ENCODE results near the gene LSAMP. TPM values are rescaled to one million over a fixed set of nuclear protein-coding genes. Genes with fewer than 3 reads are reported as not detected.
A peak's percentile ranks its signal among the peaks of the same experiment; 100 is the strongest.

Gene LSAMP
- total RNA-seq, 1 experiment from 2014 or later: 0.15 TPM

DNA sequence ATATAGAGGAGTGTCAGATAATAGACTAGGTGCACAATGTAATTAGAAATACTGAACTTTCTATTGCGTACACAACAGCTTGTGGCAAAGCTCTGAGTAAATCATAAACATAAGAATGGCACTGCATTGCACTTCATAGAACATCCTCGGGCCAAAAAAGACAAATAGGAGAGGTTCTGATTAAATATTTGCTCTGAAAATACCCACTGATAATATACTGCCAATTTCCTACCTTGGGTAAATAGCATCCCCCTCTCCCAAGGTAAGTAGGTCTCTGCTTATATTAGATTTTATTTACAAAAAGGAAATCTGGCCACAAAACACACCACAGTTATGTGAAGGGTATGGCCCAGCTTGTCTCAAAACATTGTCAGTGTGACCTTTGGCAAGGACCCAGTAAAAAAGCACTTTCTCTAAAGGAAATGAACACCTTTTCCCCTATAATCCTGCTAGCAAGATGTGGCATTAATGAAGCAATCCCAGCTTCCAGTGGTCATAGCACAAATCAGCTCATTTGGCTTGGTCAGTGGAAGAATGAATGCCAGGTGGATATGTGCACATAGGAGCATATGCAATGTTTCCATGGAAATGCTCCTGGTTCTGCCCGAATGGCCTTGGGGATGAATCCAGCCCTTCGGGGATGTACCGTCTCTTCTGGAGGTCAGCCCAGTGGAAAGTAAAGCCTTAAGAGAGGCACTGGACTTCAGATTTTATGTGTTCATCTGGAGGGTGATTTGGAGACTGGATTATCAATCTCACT lies 315.9 kb downstream of the LSAMP start:
- no peaks in the 10 kb centered on the region for H3K79me2 ChIP-seq (ENCODE audit: low read length)
- H3K27me3 ChIP-seq (ENCODE audit: low read length): no peaks in the 10 kb centered on the region
- peak; percentile 48 for DNase-seq
- ATAC-seq: peak; percentile 88
- BruUV-seq (replicated peaks): no TSS peak
- H3K9me3 ChIP-seq (ENCODE audit: low read length): no peaks in the 10 kb centered on the region
- intact Hi-C loops (cut with micrococcal nuclease): loop anchor here (1.0 to 5.0 kb wide), 3 partner anchors 70 to 307 kb away; no protein-coding TSS in a partner anchor
- no peaks in the 10 kb centered on the region for H3F3A ChIP-seq (ENCODE audit: low read length, unreplicated experiment)
- no peaks in the 10 kb centered on the region for H3K4me1 ChIP-seq (ENCODE audit: insufficient read depth, low read length)
- no peaks in the 10 kb centered on the region for H3K36me3 ChIP-seq (ENCODE audit: low read depth, low read length)
- ChIA-PET CTCF (no interaction called here), POLR2A (ENCODE audit: unreplicated experiment) (interaction anchor here (0.5 to 0.6 kb wide), 2 partner anchors 345 to 725 kb away, joined by 4 to 5 read pairs; no protein-coding TSS in a partner anchor)
- no peak overlapping the region for H3K4me3 ChIP-seq (ENCODE audit: low read length)
- H3K4me2 ChIP-seq (ENCODE audit: low read length): no peak overlapping the region
- no peak overlapping the region for H3K9ac ChIP-seq (ENCODE audit: low read length)
- no peak overlapping the region for H2AFZ ChIP-seq (ENCODE audit: low read length)
- TF ChIP-seq EZH2phosphoT487 (IDR thresholded peaks at IDR 0.05; ENCODE audit: borderline replicate concordance, low read length) (no peak), EZH2 (IDR thresholded peaks at IDR 0.05; ENCODE audit: low read length, unreplicated experiment) (no peak)
- TF ChIP-seq, protein P1, sequence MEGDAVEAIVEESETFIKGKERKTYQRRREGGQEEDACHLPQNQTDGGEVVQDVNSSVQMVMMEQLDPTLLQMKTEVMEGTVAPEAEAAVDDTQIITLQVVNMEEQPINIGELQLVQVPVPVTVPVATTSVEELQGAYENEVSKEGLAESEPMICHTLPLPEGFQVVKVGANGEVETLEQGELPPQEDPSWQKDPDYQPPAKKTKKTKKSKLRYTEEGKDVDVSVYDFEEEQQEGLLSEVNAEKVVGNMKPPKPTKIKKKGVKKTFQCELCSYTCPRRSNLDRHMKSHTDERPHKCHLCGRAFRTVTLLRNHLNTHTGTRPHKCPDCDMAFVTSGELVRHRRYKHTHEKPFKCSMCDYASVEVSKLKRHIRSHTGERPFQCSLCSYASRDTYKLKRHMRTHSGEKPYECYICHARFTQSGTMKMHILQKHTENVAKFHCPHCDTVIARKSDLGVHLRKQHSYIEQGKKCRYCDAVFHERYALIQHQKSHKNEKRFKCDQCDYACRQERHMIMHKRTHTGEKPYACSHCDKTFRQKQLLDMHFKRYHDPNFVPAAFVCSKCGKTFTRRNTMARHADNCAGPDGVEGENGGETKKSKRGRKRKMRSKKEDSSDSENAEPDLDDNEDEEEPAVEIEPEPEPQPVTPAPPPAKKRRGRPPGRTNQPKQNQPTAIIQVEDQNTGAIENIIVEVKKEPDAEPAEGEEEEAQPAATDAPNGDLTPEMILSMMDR (conservative IDR thresholded peaks at IDR 0.05; ENCODE audit: low read depth, low read length): no peak
- H4K20me1 ChIP-seq (ENCODE audit: low read length): no peaks in the 10 kb centered on the region
- H3K27ac ChIP-seq (ENCODE audit: low read length): no peak overlapping the region
- no peaks in the 10 kb centered on the region for H3K9me2 ChIP-seq (replicated peaks; ENCODE audit: low read length)

DNA sequence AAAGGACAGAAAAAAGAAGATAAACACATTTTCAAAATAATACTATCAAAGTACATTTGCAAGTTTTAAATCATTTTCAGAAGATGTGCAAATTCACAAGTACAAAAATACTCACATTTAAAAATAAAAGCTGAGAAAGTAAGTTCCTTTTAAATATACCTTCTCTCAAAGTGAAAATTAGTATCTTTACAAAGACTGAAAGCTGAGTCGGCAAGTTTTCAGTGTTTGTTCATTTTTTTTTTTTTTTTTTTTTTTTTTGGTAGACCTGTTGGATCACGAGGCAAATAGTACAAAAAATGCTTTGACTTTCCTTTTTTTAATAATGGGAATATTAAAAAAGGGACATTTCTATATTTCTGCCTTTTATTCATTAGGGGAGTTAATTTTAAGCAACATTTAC lies 317.8 kb downstream of the LSAMP start:
- DNase-seq (no peak), ATAC-seq (no peak)
- ChIA-PET CTCF (no interaction called here), POLR2A (ENCODE audit: unreplicated experiment) (no interaction called here)
- no peaks in the 10 kb centered on the region for H3K27me3 ChIP-seq (ENCODE audit: low read length)
- H3K27ac ChIP-seq (ENCODE audit: low read length): no peak overlapping the region
- no peak overlapping the region for H2AFZ ChIP-seq (ENCODE audit: low read length)
- no peak overlapping the region for H3K4me3 ChIP-seq (ENCODE audit: low read length)
- no peaks in the 10 kb centered on the region for H3K36me3 ChIP-seq (ENCODE audit: low read depth, low read length)
- no peaks in the 10 kb centered on the region for H3F3A ChIP-seq (ENCODE audit: low read length, unreplicated experiment)
- intact Hi-C loops (cut with micrococcal nuclease): loop anchor here (5.0 kb wide), 1 partner anchor 305 kb away; no protein-coding TSS in a partner anchor
- BruUV-seq (replicated peaks): no TSS peak
- no peak overlapping the region for H3K4me2 ChIP-seq (ENCODE audit: low read length)
- H3K9me3 ChIP-seq (ENCODE audit: low read length): no peaks in the 10 kb centered on the region
- H3K9me2 ChIP-seq (replicated peaks; ENCODE audit: low read length): no peaks in the 10 kb centered on the region
- no peaks in the 10 kb centered on the region for H3K4me1 ChIP-seq (ENCODE audit: insufficient read depth, low read length)
- TF ChIP-seq EZH2phosphoT487 (IDR thresholded peaks at IDR 0.05; ENCODE audit: borderline replicate concordance, low read length): no peak
- no peak for TF ChIP-seq EZH2 (IDR thresholded peaks at IDR 0.05; ENCODE audit: low read length, unreplicated experiment)
- TF ChIP-seq, protein P1 (conservative IDR thresholded peaks at IDR 0.05; ENCODE audit: low read depth, low read length): no peak
- H3K79me2 ChIP-seq (ENCODE audit: low read length): no peaks in the 10 kb centered on the region
- H4K20me1 ChIP-seq (ENCODE audit: low read length): no peaks in the 10 kb centered on the region
- no peak overlapping the region for H3K9ac ChIP-seq (ENCODE audit: low read length)

DNA sequence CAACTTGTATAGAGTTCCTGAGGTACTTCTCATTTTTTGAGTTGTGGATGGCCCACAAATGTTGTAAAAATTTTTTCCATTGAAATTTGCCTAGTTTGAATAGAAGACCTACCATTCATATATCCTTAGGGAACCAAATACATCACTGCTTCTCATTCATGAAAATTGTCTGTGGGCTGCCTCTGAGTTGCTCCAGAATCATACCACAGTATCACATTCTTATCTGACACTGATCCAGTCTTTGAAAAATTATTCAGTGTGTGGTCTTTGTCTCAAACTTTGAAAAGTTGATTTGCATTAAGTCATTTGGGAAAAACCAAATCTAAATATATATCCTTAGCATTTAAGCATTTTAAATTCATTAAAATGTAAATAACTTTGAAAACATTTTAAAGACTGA lies 321.1 kb downstream of the LSAMP start:
- intact Hi-C loops (cut with micrococcal nuclease): no loop called here

More for the DNA sequence above, 321.1 kb downstream of the LSAMP start:
- Histone ChIP-seq H3K9me2 (replicated peaks; ENCODE audit: low read length) (no peaks in the 10 kb centered on the region), H3K4me2 (ENCODE audit: low read length) (no peak overlapping the region), H3K4me1 (ENCODE audit: insufficient read depth, low read length) (no peaks in the 10 kb centered on the region), H3K9me3 (ENCODE audit: low read length) (no peaks in the 10 kb centered on the region), H3K4me3 (ENCODE audit: low read length) (no peak overlapping the region), H3K36me3 (ENCODE audit: low read depth, low read length) (no peaks in the 10 kb centered on the region), H2AFZ (ENCODE audit: low read length) (no peak overlapping the region), H3K9ac (ENCODE audit: low read length) (no peak overlapping the region), H3F3A (ENCODE audit: low read length, unreplicated experiment) (no peaks in the 10 kb centered on the region), H3K27ac (ENCODE audit: low read length) (no peak overlapping the region), H4K20me1 (ENCODE audit: low read length) (no peaks in the 10 kb centered on the region), H3K79me2 (ENCODE audit: low read length) (no peaks in the 10 kb centered on the region), H3K27me3 (ENCODE audit: low read length) (no peaks in the 10 kb centered on the region)
- CTCF ChIA-PET: no interaction called here
- DNase-seq (no peak), ATAC-seq (no peak)
- POLR2A ChIA-PET (ENCODE audit: unreplicated experiment): no interaction called here
- BruUV-seq (replicated peaks): no TSS peak
- TF ChIP-seq EZH2 (IDR thresholded peaks at IDR 0.05; ENCODE audit: low read length, unreplicated experiment) (no peak), EZH2phosphoT487 (IDR thresholded peaks at IDR 0.05; ENCODE audit: borderline replicate concordance, low read length) (no peak)
- TF ChIP-seq, protein P1 (conservative IDR thresholded peaks at IDR 0.05; ENCODE audit: low read depth, low read length): no peak

All from PC-3 (cell line).